Anterior cingulate cortex (tissue), 58 donors: Measurements from ENCODE around the gene BLOC1S1.

Experiments
- DNase-seq, 58 donors: peaks; one replicate each; lab custom pipeline; 2025; lab: John Stamatoyannopoulos, UW

Gene BLOC1S1

GRCh38 chr12:55715833-55716581 is at the start of gene BLOC1S1:
BLOC1S1 (plus strand) TSS chr12:55716046; CDS start chr12:55716052, 6 bp downstream.
- DNase-seq, result peak in 57 of 58 donors; percentile 52 to 92 (median 83)

DNA sequence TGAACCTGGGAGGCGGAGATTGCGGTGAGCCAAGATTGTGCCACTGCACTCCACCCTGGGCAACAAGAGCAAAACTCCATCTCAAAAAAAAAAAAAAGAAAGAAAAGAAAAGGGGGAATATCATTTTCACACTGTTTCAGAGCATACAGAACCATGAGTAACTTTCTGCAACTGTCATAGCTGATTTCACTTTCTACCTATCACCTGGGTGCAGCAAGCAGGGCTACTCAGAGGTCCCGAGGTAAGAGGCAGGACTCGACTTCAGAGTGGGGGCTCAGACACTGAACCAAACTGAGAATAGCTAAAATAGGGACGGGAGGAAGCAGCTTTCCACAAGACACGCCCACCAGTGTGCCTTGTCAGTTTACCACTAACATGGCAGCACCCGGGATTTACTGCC is 49.3 kb upstream of the BLOC1S1 start:
- no peak for DNase-seq

DNA sequence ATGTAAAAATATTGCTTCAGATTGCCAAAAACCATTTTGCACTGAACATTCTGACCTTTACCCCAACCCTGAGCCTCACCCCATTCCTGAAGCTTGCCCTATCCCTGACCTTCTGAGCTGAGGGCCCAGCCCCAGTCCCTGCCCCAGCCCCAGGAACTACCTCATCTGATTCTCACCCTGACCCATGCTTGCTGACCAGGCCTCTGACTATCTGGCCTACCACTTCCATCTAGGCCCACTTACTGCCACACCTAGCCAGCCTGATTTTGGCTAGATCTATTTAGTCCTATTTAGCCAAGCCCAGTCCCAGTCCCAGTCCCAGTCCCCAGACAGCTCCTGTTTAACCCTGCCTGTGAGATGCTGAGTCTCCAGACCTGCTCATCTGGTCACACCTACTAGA is 45.6 kb upstream of the BLOC1S1 start:
- DNase-seq, result no peak

- no peak for DNase-seq
Observed at GRCh38 chr12:55671746-55672145, 44.1 kb upstream of the BLOC1S1 start.

- DNase-seq, result no peak
Observed at GRCh38 chr12:55673638-55674037, 42.2 kb upstream of the BLOC1S1 start.

GRCh38 chr12:55675666-55676065 is 40.2 kb upstream of the BLOC1S1 start:
- DNase-seq, result no peak

GRCh38 chr12:55676707-55677106 is 39.1 kb upstream of the BLOC1S1 start:
- no peak for DNase-seq

GRCh38 chr12:55679691-55680090 is 36.2 kb upstream of the BLOC1S1 start:
- DNase-seq, result no peak

- peak in 23 of 58 donors; percentile 5 to 58 (median 16) for DNase-seq
Observed at GRCh38 chr12:55681142-55682077, 34.4 kb upstream of the BLOC1S1 start.

GRCh38 chr12:55682087-55682796 is 33.6 kb upstream of the BLOC1S1 start:
- no peak for DNase-seq

DNA sequence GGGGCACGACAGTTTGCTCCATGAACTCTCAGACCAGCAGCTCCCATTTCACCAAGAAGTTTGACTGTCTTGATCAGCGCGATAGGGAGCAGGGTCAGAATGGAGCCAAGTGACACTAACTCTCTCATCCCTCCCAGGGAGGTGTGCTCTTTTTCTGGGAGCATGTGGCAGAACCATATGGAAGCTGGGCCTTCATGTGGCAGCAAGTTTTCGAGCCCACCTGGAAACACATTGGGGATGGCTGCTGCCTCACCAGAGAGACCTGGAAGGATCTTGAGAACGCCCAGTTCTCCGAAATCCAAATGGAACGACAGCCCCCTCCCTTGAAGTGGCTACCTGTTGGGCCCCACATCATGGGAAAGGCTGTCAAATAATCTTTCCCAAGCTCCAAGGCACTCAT is 32.2 kb upstream of the BLOC1S1 start:
- DNase-seq, result no peak

DNA sequence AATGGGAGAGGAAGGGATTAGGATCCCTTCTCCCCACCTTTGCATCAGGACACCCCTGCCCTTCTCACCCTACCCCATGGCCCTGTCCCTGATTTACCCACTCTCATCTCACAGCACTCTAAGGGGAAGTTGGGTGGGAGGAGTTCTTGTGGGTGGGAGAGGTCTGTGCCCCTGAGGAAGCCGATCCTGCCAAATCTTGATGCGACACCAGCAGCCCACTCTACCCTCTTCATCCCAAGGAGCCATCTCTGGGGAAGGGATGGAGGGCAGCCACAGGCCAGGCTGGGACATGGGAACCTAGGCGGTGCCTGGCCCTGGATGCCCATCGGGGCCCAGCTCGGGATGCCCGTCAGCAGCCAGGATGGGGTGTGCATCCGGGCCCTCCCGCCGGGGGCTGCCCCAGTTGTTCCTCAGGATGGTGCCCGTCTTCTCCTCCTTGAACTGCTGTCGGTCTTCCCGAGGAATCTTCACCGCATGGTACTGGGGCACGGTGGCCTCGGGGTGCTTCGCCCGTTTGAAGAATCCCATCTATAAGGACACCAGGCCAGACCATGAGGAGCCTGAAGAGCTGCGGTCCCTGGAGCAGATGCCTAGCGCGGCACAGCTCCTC is 31.0 kb upstream of the BLOC1S1 start:
- DNase-seq, result no peak

GRCh38 chr12:55685671-55686070 is 30.2 kb upstream of the BLOC1S1 start:
- DNase-seq, result no peak

- DNase-seq, result peak in 1 of 58 donors; percentile 19
Observed at GRCh38 chr12:55686366-55687010, 29.4 kb upstream of the BLOC1S1 start.

- no peak for DNase-seq
Observed at GRCh38 chr12:55687746-55688145, 28.1 kb upstream of the BLOC1S1 start.

- no peak for DNase-seq
Observed at GRCh38 chr12:55688716-55689655, 26.9 kb upstream of the BLOC1S1 start.

DNA sequence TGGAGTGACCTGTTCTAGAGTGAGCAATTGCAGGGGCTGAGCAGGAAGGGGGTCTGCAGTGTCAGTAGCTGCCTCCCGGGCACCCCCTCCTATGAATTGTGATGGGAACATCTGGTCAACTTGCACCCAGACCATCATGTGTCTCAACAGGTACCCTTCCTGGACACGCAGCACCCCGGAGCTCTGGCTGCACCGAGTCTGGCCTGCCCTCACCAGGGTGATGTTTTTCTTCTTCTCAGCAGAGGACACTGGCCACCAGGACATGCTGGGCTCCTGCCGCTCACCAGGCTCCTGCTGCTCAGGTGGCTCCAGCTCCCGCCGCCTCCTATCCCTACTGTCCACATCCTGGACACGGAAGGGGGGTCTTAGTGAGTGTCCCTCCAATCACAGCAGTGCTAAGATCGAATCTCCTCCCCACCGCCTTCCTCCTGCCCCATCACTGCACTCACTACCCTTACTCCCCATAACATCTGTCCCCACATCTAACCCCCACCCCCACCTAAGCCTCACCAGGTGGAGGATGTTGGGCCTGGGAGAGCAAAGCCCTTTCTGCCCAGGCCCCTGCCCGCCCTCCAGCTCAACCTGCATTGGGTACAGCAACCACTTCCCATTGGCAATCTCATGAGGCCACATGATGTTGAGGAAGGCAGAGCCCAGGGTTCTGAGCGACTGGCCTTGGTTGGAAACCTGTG is 23.1 kb upstream of the BLOC1S1 start:
- no peak for DNase-seq
